Esophagus muscularis mucosa (tissue), 4 donors: Measurements from ENCODE around the gene ALG2.

Source experiments
- CTCF ChIP-seq, 3 experiments: fragments of 200-600 bp in 2 of 3; fragments of 450-650 bp in 1 of 3; sonication (generic) in 2 of 3; IDR thresholded peaks; one replicate each; pipeline ENCODE4 v1.5.1; 2017 to 2019; ENCODE audit warnings: antibody characterized with exemption in 3 of 3, mild to moderate bottlenecking in 2 of 3, moderate library complexity in 1 of 3
- EP300 ChIP-seq: sonication (generic); formaldehyde crosslinking; IDR thresholded peaks from one replicate; pipeline ENCODE4 v1.6.1; 2017; ENCODE audit warnings: antibody characterized with exemption
- POLR2A ChIP-seq: fragments of 450-650 bp; IDR thresholded peaks from one replicate; pipeline ENCODE4 v1.6.1; 2017; ENCODE audit warnings: antibody characterized with exemption, moderate library complexity, mild to moderate bottlenecking, low read depth
- POLR2AphosphoS5 ChIP-seq, 2 donors: sonication (generic); formaldehyde crosslinking; IDR thresholded peaks; one replicate each; pipeline ENCODE4 v1.6.1; 2017; ENCODE audit warnings: antibody characterized with exemption in 2 of 2

- no peak for TF ChIP-seq CTCF (IDR thresholded peaks at IDR 0.05)
- no peak for TF ChIP-seq POLR2AphosphoS5 (IDR thresholded peaks at IDR 0.05)
- no peak for TF ChIP-seq POLR2A
- TF ChIP-seq EP300, result no peak
These were observed 2.7 kb upstream of the ALG2 start for GRCh38 chr9:99224445-99224844.
